OCI-LY3 (cell line): ENCODE measurements around the gene HERC3.

ENCODE experiments used
- EZH2phosphoT487 ChIP-seq: fragments of 200-600 bp; shearing (Covaris generic); IDR thresholded peaks from 2 replicates; pipeline ENCODE4 v1.6.1; 2018; ENCODE audit warnings: antibody characterized with exemption, mixed run types, low read depth
- TF ChIP-seq, protein P1 (sequence below): fragments of 200-600, 300-600 bp; sonication (generic); IDR thresholded peaks from 2 replicates; pipeline ENCODE4 v1.5.1; 2014; ENCODE audit warnings: antibody characterized with exemption, low read length, low read depth

DNA sequence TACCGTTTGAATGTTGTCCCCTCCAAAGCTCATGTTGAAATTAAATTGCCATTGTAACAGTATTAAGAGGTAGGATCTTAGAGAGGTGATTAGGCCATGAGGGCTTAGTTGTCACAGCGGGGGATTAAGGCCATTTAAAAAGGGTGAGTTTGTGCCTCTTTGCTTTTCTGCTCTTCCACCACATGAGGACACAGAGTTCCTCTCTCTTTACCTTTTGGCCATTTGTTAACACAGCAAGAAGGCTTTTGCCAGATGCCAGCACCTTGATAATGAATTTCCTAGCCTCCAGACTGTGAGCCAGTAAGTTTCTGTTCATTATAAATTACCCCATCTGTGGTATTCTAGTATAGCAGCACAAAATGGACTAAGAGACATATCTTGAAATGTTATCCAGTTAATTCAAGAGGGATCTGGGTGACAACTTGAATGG is 7.8 kb upstream of the HERC3 start:
- TF ChIP-seq, protein P1, sequence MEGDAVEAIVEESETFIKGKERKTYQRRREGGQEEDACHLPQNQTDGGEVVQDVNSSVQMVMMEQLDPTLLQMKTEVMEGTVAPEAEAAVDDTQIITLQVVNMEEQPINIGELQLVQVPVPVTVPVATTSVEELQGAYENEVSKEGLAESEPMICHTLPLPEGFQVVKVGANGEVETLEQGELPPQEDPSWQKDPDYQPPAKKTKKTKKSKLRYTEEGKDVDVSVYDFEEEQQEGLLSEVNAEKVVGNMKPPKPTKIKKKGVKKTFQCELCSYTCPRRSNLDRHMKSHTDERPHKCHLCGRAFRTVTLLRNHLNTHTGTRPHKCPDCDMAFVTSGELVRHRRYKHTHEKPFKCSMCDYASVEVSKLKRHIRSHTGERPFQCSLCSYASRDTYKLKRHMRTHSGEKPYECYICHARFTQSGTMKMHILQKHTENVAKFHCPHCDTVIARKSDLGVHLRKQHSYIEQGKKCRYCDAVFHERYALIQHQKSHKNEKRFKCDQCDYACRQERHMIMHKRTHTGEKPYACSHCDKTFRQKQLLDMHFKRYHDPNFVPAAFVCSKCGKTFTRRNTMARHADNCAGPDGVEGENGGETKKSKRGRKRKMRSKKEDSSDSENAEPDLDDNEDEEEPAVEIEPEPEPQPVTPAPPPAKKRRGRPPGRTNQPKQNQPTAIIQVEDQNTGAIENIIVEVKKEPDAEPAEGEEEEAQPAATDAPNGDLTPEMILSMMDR, result no peak
- TF ChIP-seq EZH2phosphoT487, result no peak
